ENCODE data around the gene SLC25A45.

SLC25A45 gene

DNA sequence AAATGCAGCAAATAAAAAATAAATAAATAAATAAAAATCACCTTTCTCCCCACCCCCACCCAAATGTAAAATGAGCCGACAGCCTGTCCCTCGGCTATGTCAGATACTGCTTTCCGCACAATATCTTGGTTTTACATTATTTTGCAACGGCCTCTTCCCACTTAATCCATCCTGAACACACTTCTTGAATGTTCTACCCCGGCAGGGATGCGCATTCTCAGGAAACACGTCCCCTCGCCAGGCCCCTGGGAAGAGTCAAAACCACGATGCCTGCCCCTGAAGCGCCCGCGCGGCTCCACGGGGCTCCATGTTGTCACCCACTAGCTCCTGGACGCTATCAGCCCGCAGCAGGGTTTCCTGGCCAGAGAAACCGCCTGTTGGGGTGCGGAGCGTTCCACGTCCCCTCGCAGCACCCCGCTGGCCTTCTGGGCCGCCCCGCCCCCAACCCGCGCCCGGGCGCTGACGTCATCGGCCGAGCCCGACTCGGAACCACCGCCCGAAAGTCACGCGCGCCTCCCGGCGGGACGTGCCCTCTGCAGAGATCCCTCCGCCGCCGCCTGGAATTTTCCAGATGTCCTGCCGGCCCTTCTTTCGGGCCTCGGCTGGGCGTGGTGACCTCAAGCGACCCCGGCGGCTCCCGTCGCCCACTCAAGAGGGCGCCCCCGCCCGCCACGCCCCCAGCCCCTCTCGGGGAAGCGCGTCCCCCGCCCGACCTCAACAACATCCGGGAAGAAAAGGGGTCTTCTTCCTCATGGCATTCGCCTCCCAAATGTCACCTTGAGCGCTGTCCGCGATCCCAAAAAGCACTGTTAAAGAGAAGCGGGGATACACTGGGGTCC lies 39.6 kb upstream of the SLC25A45 start:
- TF ChIP-seq, protein P1, sequence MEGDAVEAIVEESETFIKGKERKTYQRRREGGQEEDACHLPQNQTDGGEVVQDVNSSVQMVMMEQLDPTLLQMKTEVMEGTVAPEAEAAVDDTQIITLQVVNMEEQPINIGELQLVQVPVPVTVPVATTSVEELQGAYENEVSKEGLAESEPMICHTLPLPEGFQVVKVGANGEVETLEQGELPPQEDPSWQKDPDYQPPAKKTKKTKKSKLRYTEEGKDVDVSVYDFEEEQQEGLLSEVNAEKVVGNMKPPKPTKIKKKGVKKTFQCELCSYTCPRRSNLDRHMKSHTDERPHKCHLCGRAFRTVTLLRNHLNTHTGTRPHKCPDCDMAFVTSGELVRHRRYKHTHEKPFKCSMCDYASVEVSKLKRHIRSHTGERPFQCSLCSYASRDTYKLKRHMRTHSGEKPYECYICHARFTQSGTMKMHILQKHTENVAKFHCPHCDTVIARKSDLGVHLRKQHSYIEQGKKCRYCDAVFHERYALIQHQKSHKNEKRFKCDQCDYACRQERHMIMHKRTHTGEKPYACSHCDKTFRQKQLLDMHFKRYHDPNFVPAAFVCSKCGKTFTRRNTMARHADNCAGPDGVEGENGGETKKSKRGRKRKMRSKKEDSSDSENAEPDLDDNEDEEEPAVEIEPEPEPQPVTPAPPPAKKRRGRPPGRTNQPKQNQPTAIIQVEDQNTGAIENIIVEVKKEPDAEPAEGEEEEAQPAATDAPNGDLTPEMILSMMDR (IDR thresholded peaks at IDR 0.05; ENCODE audit: low read depth, low read length): no peak
- Histone ChIP-seq H3K9me3 (ENCODE audit: severe bottlenecking) (peaks cover 4% of the 10 kb centered on the region), H3K27me3 (ENCODE audit: insufficient read depth, low read depth, severe bottlenecking) (no peaks in the 10 kb centered on the region), H3K27ac (peak overlapping the region; percentile 96), H3K36me3 (no peaks in the 10 kb centered on the region), H3K4me3 (ENCODE audit: low read depth, low read length) (no peak overlapping the region)
- peak; percentile 3 for DNase-seq

DNA sequence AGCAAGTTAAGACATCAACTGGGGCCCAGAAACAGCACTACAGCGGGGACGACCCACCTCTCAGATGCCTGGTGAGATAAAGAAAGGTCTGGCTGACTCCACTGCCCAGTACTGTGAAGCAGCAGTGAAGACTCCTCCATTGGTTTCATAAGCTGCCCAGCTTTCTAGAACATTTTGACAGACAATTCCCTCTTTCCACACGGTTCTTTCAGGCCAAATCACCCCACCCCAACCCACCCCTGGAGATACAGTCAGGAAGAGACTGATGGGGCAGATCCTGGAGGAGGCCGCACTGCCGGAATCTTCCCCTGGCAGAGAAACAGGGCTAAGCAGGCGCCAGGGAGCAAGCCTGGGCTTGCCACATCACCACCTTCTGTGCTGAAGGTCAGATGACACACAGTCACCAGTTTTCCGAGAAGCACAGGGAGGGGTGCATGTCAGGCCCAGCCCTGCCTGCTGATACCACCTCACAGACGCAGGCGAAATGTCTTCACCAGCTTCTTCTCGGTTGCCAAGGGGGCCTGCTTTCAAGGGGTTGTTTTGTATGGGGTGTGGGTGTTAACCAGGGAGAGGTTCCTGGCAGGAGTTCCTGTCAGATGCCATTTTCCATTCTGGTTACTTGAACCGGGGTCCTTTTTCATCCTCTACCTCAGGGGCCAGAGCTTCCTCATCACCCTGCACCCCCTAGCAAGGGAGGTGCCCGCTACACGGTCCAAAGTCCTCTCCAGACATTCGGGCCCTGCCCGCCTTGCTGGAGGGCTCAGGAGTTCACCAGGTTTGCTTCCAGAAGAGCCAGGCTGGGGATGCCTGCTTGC lies 38.7 kb upstream of the SLC25A45 start:
- no peak overlapping the region for H3K4me3 ChIP-seq (ENCODE audit: low read depth, low read length)
- no peaks in the 10 kb centered on the region for H3K36me3 ChIP-seq
- TF ChIP-seq, protein P1 (IDR thresholded peaks at IDR 0.05; ENCODE audit: low read depth, low read length): no peak
- H3K27ac ChIP-seq: peak overlapping the region; percentile 96
- peaks cover 4% of the 10 kb centered on the region for H3K9me3 ChIP-seq (ENCODE audit: severe bottlenecking)
- H3K27me3 ChIP-seq (ENCODE audit: insufficient read depth, low read depth, severe bottlenecking): no peaks in the 10 kb centered on the region
- DNase-seq: peak; percentile 63

DNA sequence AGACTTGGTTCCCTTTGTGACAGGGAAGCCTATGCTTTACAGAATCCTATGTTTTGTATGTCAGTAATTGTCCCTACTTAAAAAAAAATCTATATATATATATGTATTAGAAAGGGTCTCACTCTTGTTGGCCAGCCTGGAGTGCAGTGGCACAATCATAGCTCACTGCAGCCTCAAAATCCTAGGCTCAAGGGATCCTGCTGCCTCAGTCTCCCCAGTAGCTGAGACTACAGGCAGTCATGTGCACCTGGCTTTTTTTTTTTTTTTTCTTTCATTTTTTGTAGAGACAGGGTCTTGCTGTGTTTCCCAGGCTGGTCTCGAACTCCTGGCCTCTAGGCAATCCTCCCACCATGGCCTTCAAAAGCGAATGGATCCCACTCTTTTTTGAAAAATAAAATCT lies 38.1 kb upstream of the SLC25A45 start:
- no peak overlapping the region for H3K4me3 ChIP-seq (ENCODE audit: low read depth, low read length)

DNA sequence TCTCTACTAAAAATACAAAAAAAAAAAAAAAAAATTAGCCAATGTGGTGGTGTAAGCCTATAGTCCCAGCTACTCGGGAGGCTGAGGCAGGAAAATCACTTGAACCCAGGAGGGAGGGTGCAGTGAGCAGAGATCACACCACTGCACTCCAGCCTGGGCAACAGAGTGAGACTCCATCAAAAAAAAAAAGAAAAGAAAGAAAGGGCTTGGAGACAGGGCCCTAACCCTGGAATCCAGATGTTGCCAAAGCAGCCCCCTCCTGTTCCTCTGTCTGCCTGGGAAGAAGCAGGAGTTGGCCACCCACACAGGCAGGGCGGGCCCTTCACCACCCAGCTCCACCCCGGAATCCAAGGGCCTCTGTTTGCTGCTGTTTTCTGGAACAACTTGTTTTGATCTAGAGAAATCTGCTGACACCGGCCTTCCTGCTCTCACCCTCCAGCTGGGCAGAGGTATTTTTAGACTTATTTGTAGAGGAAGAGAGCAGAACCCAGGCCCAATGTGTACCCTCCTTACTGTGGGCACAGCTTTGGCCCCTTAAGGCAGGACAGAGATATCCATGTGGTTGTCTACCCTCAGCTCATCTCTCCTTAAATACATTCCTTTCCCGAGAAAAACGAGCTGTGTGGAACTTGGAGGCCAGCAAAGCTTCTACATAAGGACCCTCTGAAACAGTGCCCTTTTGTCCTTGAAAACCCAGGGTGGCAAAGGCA lies 37.5 kb upstream of the SLC25A45 start:
- Histone ChIP-seq H3K27ac (peak overlapping the region; percentile 96), H3K9me3 (ENCODE audit: severe bottlenecking) (peaks cover 4% of the 10 kb centered on the region), H3K4me3 (ENCODE audit: low read depth, low read length) (no peak overlapping the region), H3K36me3 (no peaks in the 10 kb centered on the region), H3K27me3 (ENCODE audit: insufficient read depth, low read depth, severe bottlenecking) (no peaks in the 10 kb centered on the region)
- peak; percentile 9 for DNase-seq
- TF ChIP-seq, protein P1 (IDR thresholded peaks at IDR 0.05; ENCODE audit: low read depth, low read length): no peak

More for the DNA sequence above, 38.1 kb upstream of the SLC25A45 start:
- TF ChIP-seq, protein P1 (IDR thresholded peaks at IDR 0.05; ENCODE audit: low read depth, low read length): no peak
- no peaks in the 10 kb centered on the region for H3K36me3 ChIP-seq
- no peaks in the 10 kb centered on the region for H3K27me3 ChIP-seq (ENCODE audit: insufficient read depth, low read depth, severe bottlenecking)
- peaks cover 4% of the 10 kb centered on the region for H3K9me3 ChIP-seq (ENCODE audit: severe bottlenecking)
- peak overlapping the region; percentile 96 for H3K27ac ChIP-seq
- no peak for DNase-seq

DNA sequence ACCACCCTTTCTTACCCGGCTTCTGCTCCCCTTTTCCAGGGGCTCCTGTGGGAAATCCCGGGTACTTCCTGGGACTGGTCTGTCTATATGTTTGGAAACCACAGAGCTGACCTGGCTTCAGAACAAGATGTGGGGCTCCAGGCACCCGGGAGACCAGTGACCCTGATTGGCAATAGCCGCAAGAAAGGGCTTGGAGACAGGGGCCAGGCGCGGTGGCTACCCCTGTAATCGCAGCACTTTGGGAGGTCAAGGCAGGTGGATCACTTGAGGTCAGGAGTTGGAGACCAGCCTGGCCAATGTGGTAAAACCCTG lies 37.0 kb upstream of the SLC25A45 start:
- Histone ChIP-seq H3K27ac (peak overlapping the region; percentile 96), H3K36me3 (no peaks in the 10 kb centered on the region), H3K9me3 (ENCODE audit: severe bottlenecking) (peaks cover 4% of the 10 kb centered on the region), H3K4me3 (ENCODE audit: low read depth, low read length) (peak overlapping the region; percentile 26), H3K27me3 (ENCODE audit: insufficient read depth, low read depth, severe bottlenecking) (no peaks in the 10 kb centered on the region)
- TF ChIP-seq, protein P1 (IDR thresholded peaks at IDR 0.05; ENCODE audit: low read depth, low read length): no peak
- no peak for DNase-seq

Measured in WERI-Rb-1 (cell line).